GM10266 (cell line): ENCODE results near the gene CMTM5.
"Not testable (repeated sequence)": the region's sequence is repeated elsewhere in the genome, so short reads cannot be mapped to it uniquely, and the experiment has no call there.

Experiments used
- DNase-seq: peaks from one replicate; pipeline ENCODE4 v3.0.0; 2012; ENCODE audit errors: extremely low spot score
- TF ChIP-seq, protein P1 (sequence below): IDR thresholded peaks from 2 replicates; pipeline ENCODE4 v1.5.1; 2012; ENCODE audit warnings: mild to moderate bottlenecking, low read depth; ENCODE audit not compliant: control insufficient read depth, insufficient read depth; ENCODE audit errors: missing control alignments

Gene CMTM5

DNA sequence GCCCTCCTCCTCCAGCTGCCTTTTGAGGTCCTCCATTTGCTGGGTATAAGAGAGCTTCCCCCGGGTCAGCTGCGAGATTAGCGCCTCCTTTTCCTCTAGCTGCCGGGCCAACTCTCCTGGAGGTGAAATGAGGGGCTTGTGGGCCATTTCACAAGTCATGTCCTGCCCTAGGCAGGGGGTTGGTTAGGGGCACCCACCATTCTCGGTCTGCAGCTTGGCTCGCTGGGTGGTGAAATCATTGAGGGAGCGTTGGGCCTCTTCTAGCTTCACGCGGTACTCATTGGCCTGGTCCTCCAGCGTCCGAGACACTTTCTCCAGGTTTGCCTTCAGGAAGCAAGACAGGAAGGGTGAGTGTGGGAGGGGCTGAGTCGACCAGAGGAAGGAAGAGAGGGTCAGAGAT is 12.6 kb downstream of the CMTM5 start:
- TF ChIP-seq, protein P1, sequence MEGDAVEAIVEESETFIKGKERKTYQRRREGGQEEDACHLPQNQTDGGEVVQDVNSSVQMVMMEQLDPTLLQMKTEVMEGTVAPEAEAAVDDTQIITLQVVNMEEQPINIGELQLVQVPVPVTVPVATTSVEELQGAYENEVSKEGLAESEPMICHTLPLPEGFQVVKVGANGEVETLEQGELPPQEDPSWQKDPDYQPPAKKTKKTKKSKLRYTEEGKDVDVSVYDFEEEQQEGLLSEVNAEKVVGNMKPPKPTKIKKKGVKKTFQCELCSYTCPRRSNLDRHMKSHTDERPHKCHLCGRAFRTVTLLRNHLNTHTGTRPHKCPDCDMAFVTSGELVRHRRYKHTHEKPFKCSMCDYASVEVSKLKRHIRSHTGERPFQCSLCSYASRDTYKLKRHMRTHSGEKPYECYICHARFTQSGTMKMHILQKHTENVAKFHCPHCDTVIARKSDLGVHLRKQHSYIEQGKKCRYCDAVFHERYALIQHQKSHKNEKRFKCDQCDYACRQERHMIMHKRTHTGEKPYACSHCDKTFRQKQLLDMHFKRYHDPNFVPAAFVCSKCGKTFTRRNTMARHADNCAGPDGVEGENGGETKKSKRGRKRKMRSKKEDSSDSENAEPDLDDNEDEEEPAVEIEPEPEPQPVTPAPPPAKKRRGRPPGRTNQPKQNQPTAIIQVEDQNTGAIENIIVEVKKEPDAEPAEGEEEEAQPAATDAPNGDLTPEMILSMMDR, result no peak
- DNase-seq, result no peak

DNA sequence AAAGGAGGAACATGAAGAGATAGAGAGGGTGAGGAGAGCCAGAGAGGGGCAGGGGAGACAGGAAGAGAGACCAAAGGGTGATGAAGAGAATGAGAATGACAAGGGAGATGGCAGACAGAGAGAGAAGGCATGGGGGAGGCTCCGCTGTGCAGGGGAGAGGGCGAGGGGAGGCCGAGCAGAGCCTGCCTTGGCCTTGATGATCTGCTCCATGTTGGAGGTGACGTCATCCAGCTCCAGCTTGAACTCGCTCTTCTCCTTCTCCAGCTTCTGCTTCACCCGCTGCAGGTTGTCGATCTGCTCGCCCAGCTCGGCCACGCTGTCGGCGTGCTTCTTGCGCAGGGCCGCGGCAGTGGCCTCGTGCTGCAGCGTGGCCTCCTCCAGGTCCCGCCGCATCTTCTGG is 13.0 kb downstream of the CMTM5 start:
- DNase-seq, result not testable (repeated sequence)

DNA sequence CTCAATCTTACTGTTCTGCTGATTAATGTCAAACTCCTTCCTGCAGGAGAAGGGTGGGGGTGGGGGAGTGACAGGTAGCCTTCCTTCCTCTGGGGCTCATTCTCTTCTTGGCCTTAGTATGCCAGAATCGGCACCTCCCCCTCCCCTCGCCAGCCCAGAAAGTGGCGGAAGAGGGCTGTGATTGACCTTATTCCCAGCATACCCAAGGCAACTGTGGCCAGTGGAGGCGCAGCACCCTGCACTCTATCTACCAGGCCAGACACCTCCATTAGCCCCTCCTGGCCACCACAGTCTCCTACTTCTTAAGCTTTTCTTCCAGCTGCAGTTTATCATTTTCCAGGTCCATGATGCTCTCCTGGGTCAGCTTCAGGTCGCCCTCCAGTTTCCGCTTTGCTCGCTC is 15.8 kb downstream of the CMTM5 start:
- TF ChIP-seq, protein P1, result no peak
- DNase-seq, result no peak

DNA sequence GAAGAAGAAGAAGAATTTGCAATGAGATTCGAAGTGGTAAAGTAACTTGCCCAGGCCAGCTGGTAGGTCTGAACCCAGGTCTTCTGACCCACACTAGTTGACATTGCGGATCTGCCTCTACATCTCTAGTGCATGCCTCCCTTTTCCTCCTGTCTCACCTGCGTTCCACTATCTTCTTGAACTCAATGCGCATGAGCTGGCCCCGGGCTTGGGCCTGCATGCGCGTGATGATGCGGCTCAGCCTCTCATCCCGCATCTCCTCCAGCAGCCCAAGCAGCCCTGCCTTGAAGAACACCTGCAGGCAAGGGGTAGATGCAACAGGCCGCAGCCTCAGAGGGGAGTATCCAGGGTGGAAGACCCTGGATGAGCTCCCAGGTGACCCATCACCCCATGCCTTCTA is 19.3 kb downstream of the CMTM5 start:
- TF ChIP-seq, protein P1, result no peak

DNA sequence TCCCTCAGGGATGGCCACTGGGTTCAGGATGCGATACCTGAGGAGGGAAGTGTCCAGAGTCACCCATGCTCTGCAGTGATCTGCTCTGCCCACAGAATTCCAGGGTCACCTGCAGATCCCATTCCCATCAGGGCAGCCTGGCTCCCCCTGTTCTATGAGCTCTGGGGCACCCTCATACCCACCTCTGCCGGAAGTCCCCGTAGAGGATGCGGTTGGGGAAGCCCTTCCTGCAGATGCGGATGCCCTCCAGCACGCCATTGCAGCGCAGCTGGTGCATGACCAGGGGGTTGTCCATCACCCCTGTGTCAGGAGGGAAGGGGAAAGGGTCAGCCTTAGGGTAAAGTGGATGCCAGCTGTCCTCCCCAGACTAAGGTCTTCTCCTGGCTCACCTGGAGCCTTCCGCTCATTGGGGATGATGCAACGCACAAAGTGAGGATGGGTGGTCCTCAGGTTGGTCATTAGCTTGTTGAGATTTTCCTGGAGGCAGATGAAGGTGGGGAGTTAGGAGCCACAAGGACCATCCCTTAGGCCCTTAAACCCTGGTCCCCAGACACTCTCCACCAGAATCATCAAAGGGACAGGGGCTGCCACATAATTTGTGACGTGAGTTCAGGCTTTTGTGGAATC is 20.0 kb downstream of the CMTM5 start:
- no peak for DNase-seq
- TF ChIP-seq, protein P1, result no peak

More for the DNA sequence above, 19.3 kb downstream of the CMTM5 start:
- DNase-seq, result no peak

DNA sequence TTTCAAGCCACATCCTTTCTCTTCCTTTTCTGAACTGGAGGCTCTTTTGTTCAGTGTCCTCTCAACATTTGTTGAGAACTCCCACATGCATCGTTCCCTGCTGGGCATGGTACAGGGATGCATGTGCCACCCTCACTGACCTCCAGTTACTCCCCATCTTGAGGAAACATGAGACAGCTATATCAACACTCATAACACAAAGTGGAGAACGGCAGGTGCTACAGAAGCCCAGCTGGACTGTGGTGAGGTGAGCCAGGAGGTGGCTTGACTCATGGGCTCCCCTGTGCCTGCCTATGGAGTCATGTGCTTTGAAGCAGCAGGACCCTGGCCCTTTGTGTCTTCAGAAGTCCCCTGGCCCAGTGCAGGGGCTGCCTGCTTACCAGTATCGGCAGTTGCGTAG is 21.5 kb downstream of the CMTM5 start:
- TF ChIP-seq, protein P1, result no peak

DNA sequence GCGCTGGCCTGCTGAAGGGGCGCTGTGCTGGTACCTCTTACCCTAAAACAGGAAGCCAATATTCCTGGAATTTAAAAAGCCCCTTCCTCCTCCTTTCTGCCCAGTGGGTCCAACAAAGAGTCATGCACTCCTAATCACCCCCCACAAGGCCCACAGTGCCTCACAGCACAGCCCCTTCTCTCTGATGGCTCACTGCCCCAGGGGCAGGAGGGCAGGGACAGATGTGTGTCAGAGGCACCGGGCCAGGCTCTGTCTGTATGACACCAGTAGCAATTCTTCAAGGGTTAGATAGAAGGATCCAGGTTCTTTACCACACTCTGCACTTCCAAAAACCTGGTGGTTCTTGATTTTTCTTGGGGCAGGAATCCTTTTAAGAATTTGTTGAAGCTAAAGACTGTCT is 22.3 kb downstream of the CMTM5 start:
- no peak for DNase-seq
- TF ChIP-seq, protein P1, result no peak

More for the DNA sequence above, 21.5 kb downstream of the CMTM5 start:
- DNase-seq, result no peak

DNA sequence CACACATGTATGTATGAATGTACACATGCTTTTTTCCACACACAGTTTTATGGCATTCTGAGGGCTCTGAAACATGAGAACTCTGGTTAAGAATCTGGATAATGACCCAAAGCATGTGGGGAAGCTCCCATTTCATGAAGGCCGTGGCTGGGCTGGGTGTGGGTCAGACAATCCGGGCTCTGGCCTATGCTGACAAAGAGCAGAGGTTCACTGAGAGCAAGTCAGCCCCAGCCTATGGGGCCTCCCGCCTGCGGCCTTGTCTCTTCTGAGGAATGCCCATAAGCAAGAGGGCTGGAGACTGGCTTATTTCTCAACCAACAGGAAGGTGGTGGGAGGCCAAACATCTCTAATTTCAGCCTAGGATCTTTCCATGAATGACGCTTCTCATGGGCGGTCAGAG is 22.7 kb downstream of the CMTM5 start:
- DNase-seq, result no peak
- TF ChIP-seq, protein P1, result no peak

DNA sequence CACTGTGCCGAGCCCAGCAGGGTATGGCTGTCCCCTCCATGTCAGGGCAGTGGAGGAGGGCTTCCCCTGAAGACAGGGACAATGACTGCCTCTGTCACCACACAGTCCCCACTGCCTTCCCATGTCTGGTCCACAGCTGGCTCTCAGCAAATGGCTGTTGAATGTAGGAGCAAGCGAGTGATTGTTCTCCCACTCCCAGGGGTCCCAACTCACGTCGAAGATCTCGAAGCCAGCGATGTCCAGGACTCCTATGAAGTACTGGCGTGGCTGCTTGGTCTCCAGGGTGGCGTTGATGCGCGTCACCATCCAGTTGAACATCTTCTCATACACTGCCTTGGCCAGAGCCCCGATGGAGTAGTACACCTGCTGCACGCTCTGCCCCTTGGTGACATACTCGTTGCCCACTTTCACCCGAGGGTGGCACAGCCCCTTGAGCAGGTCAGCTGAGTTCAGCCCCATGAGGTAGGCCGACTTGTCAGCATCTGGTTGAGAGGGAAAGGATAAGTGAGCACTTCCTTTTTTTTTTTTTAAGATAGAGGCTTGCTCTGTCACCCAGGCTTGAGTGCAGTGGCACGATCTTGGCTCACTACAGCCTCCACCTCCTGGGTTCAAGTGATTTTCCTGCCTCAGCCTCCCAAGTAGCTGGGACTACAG is 23.8 kb downstream of the CMTM5 start:
- DNase-seq, result not testable (repeated sequence)
